SK-N-DZ (cell line): ENCODE data around the gene THBS3.
A peak's percentile ranks its signal among the peaks of the same experiment; 100 is the strongest.
"Not testable (repeated sequence)": the region's sequence is repeated elsewhere in the genome, so short reads cannot be mapped to it uniquely, and the experiment has no call there.

Source experiments
- DNase-seq: peaks from one replicate; pipeline ENCODE4 v3.0.0-alpha.2; 2015; ENCODE audit warnings: low spot score

Gene THBS3

GRCh38 chr1:155174324-155175280, 33.1 kb downstream of the THBS3 start:
- DNase-seq = peak; percentile 82

DNA sequence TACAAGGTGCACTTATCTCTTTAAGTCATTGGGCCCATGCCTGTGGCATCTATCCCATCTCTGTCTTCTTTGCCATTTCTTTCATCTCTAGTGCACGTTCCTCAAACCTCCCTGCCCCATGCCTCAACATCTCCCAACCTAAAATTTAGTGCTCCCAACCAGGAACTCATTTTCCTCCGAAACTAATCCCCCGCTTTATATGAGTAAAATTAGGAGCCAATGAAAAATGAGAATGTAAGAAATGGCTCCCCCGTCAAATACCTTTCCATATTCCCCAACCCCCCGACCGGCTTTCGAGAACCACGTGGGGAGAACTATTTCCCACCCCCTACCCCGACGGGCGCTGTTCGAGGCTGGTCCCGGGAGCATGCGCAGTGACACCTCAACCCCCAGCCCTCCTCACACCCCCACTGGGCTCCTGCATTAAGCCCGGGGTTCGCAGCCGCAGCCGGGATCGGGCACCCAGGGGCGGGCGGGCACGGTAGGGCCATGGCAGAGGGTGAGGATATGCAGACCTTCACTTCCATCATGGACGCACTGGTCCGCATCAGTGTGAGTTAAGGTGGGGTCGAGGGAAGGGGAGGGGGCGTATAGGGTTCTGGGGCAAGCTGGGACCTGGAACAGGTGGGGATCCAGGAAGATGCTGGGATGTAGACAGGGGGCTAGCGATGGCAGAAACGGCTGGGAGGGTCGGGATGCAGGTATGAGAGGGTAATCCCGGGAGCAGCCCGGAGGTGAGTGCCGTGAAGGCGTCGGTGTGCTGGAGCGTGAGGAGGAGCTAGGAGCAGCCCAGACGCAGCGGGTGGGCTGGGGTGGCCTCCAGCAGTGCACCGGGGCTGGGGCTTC, 34.0 kb downstream of the THBS3 start, which contains the start of gene TRIM46:
Gene TRIM46 (plus strand): TSS at position 372 of the 846 bp plus-strand sequence. CDS start 118 bp downstream, at position 490.
- peak; percentile 74 for DNase-seq

DNA sequence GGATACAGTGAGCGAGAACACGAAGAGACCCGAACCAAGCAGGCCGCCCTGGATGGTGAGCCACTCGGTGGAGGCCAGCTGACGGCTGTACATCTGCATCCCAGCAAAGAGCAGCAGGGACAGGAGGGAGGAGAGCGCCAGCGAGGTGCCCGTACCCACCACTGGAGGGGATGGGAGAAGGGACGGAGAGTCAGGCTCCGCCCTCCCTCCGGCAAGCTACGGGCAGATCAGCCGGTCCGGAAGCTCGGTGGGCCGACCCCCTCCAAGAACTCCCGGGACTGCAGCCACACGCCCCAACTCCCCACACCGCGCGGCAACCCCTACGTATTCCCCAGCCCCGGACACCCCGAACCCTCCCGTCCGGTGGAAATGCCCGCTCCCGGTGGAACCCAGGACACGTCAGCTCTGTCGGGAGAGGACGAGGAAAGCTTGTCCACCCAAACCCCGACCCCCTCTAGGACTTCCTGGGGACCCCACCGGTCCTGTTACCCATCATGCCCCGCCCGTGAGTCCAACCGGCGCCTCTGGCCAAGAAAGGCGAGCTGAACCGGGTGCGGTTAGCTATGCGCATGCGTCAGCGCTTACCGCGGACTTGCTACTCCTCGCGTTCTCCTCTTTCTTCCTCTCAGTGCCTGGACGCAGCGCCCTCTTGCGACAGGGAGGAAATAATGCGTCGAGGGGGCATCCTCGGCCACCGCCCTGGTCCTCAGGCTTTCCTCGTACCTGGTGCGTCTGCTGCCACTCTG, 34.8 kb downstream of the THBS3 start, which contains the start of gene KRTCAP2:
Gene KRTCAP2 (minus strand): TSS at position 573 of the 746 bp plus-strand sequence. CDS start 80 bp downstream, at position 493.
- DNase-seq = peak; percentile 99

DNA sequence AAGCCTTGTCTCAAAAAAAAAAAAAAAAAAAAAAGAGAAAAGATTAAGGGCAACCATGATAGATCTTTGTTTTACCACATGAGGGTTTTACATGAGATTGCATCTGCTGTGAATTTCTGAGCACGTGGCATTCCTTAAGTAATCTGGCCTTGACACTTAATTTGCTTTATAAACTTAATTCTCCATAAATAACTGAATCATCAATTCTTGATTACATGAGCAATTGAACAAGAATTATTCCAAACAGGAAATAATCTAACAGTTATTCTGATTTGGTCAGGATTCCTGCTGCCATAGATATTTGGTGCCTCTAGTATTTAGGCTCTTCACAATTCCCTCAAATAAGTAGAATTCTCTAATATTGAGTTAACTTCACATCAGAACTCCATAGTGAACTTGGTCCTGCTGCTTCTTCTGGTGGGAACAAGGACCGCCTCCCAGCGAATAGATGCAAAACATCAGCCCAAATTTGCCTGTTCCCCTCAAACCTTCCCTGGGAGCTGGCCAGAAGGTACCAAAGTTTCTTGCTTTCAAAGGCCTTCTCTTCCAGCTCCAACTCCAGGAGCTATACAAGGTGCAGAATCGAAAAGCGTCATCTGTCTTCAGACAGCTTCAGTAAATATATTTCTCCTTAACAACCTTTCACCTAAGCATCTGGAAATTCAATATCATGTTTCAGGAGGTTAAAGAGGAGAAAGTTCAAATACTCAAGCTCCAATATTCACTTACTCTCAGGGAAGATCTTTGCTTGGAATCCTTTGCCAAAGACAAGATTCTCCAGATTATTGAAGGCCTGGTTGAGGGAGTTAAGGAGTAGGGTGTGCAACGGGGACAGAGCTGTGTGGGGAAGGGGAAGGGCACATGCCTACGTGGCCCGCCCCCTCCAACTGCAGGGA, 35.6 kb downstream of the THBS3 start:
- no peak for DNase-seq

DNA sequence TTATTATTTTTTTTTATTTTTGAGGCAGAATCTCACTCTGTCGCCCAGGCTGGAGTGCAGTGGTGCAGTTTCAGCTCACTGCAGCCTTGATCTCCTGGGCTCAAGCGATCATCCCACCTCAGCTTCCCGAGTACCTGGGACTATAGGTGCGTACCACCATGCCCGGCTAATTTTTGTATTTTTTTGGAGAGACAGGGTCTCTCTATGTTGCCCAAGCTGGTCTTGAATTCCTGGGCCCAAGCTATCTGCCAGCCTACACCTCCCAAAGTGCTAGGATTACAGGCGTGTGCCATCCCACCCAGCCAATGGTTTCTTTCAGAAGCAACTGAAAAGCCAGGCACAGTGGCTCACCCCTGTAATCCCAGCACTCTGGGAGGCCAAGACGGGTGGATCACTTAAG, 36.9 kb downstream of the THBS3 start:
- DNase-seq = no peak

DNA sequence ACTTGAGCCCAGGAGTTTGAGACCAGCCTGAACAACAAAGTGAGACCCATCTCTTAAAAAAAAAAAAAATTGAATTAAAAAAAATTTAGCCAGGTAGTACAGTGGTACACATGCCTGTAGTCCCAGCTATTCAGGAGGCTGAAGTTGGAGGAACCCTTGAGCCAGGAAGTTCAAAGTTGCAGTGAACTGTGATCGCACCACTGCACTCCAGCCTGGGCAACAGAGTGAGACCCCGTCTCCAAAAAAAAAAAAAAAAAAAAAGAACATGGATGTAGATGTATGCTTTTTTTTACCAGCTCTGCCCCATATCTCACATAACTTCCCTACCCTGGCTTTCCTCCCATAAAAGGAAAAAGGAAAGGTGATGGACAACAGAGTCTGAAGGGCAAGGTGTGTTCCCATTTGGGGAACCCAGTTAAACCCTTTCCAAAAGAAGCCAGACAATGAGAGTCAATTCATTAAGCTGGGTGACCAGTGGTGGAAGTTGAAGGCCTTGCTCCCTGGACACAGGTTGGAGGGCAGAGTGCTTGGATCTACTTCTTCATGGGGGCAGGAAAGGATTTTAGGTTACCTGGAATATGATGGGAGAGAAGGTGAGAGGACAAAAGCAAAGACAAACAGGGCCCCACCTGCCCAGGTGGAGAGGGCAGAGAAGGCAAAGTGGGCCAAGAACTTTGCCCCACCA, 37.5 kb downstream of the THBS3 start:
- DNase-seq = no peak

GRCh38 chr1:155169541-155169940, 38.2 kb downstream of the THBS3 start:
- no peak for DNase-seq

- DNase-seq = no peak
Observed at GRCh38 chr1:155168456-155169210, 39.1 kb downstream of the THBS3 start.

GRCh38 chr1:155168105-155168445, 39.6 kb downstream of the THBS3 start:
- DNase-seq = not testable (repeated sequence)

GRCh38 chr1:155167166-155168104, 40.3 kb downstream of the THBS3 start:
- peak; percentile 93 for DNase-seq

DNA sequence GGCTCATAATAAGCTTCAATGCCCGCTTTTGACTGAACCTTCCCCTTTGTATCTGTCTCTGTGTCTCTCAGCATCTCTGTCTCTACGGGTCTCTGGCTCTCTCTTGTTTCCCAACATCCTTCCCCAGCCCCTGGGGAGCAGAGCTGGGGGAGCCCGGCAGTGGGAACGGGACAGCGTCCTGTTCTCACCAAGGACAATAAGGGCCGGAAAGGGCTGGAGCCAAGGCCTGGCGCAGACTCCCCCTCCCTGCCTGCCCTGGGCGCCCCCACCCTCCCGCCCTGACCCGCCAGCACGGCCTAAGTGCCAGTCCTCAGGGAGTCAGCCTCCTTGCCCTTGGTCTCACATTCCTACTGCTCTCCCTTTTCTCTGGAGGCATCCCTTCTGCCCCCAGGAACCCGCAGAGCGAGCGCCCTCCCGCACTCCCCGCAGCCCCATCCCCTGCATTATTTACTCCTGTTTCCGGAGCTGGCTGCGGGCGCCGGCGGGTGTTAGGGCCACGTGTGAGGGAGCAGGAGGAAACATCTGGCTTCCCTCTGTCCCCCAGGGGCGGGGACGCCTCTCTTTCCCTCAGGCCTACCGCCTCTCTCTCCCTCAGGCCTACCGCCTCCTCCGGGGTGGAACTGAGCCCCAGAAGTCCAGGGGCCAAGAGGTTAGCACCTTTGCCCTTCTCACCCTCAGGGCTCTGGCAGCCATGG, 41.1 kb downstream of the THBS3 start:
- peak; percentile 82 for DNase-seq

- no peak for DNase-seq
Observed at GRCh38 chr1:155166051-155166470, 41.6 kb downstream of the THBS3 start.

DNA sequence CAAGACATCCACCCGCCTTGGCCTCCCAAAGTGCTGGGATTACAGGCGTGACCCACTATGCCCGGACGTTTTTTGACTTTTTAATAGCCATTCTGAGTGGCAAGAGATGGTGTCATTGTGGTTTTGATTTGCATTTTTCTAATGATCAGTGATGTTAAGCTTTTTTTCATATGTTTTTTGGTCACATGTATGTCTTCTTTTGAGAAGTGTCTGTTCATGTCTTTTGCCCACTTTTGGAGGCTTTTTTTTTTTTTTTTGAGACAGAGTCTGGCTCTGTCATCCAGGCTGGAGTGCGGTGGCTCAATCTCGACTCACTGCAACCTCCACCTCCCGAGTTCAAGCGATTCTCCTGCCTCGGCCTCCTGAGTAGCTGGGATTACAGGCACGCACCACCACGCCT, 43.1 kb downstream of the THBS3 start:
- not testable (repeated sequence) for DNase-seq

- DNase-seq = not testable (repeated sequence)
Observed at GRCh38 chr1:155163785-155164184, 43.9 kb downstream of the THBS3 start.

- not testable (repeated sequence) for DNase-seq
Observed at GRCh38 chr1:155162631-155163030, 45.1 kb downstream of the THBS3 start.

GRCh38 chr1:155160128-155160527, 47.6 kb downstream of the THBS3 start:
- no peak for DNase-seq

- DNase-seq = no peak
Observed at GRCh38 chr1:155158991-155159390, 48.7 kb downstream of the THBS3 start.
